ENCODE measurements around the gene ADAMTS3. TPM values are rescaled to one million over a fixed set of nuclear protein-coding genes. Genes with fewer than 3 reads are reported as not detected.

ADAMTS3 gene
- total and polyA plus RNA-seq, 2 of the 13 experiments (the other 11 are each of a cell fraction or from before 2014, with no cell fraction given): not detected

DNA sequence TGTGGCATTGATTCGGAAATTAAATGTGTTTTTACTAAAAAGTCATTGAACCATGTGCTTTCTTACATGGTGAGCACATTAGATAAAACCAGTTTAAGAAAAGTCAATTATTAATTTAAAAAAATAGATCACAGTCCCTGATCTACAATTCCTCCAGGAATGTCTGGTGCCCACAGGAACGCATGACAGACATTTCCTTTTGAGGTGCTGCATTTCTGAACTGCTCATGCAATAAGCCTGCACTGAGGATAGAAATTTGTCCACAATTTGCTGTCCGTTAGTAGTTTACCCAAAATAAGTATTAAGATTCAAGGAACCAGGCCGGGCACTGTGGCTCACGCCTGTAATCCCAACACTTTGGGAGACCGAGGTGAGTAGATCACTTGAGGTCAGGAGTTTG lies 8.2 kb upstream of the ADAMTS3 start (continued):
- TF ChIP-seq ZHX2 (IDR thresholded peaks at IDR 0.05; ENCODE audit: low read depth) (no peak), ZHX2 (CRISPR knock-in tag; IDR thresholded peaks at IDR 0.05; ENCODE audit: borderline replicate concordance) (no peak), TAF15 (IDR thresholded peaks at IDR 0.05; ENCODE audit: low read depth, low read length, poor library complexity, severe bottlenecking) (no peak)

DNA sequence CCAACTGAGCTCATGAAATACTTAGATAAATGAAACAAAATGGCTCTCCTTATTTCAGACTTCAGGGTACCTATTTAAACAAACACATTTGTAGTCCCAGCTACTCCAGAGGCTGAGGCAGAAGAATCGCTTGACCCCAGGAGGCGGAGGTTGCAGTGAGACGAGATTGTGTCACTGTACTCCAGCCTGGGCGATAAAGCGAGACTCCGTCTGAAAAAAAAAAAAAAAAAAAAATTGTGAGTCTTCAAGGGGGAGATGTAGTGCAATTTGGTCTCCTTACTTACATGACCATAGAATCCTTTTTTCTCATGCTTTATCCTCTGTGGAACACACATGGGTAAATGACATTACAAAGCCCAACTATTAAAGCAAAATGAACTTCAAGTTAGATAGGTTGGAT lies 2.3 kb upstream of the ADAMTS3 start:
- no peak for ATAC-seq
- BruUV-seq (replicated peaks): no TSS peak
- TF ChIP-seq ZNF335 (CRISPR knock-in tag; IDR thresholded peaks at IDR 0.05): no peak
- TF ChIP-seq, protein P1, sequence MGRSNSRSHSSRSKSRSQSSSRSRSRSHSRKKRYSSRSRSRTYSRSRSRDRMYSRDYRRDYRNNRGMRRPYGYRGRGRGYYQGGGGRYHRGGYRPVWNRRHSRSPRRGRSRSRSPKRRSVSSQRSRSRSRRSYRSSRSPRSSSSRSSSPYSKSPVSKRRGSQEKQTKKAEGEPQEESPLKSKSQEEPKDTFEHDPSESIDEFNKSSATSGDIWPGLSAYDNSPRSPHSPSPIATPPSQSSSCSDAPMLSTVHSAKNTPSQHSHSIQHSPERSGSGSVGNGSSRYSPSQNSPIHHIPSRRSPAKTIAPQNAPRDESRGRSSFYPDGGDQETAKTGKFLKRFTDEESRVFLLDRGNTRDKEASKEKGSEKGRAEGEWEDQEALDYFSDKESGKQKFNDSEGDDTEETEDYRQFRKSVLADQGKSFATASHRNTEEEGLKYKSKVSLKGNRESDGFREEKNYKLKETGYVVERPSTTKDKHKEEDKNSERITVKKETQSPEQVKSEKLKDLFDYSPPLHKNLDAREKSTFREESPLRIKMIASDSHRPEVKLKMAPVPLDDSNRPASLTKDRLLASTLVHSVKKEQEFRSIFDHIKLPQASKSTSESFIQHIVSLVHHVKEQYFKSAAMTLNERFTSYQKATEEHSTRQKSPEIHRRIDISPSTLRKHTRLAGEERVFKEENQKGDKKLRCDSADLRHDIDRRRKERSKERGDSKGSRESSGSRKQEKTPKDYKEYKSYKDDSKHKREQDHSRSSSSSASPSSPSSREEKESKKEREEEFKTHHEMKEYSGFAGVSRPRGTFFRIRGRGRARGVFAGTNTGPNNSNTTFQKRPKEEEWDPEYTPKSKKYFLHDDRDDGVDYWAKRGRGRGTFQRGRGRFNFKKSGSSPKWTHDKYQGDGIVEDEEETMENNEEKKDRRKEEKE (IDR thresholded peaks at IDR 0.05): no peak
- TF ChIP-seq, protein P2, sequence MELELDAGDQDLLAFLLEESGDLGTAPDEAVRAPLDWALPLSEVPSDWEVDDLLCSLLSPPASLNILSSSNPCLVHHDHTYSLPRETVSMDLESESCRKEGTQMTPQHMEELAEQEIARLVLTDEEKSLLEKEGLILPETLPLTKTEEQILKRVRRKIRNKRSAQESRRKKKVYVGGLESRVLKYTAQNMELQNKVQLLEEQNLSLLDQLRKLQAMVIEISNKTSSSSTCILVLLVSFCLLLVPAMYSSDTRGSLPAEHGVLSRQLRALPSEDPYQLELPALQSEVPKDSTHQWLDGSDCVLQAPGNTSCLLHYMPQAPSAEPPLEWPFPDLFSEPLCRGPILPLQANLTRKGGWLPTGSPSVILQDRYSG (CRISPR knock-in tag; IDR thresholded peaks at IDR 0.05): no peak
- no peak for TF ChIP-seq ZBTB7B (CRISPR knock-in tag; IDR thresholded peaks at IDR 0.05)
- TF ChIP-seq ZNF879 (CRISPR knock-in tag; IDR thresholded peaks at IDR 0.05): no peak
- TF ChIP-seq ZNF251 (CRISPR knock-in tag; IDR thresholded peaks at IDR 0.05): no peak
- no peak for TF ChIP-seq ESRRA (CRISPR knock-in tag; IDR thresholded peaks at IDR 0.05; ENCODE audit: low read depth)
- no peak for TF ChIP-seq POLR2AphosphoS2 (IDR thresholded peaks at IDR 0.05; ENCODE audit: low read depth, low read length)
- TF ChIP-seq TAF15 (IDR thresholded peaks at IDR 0.05; ENCODE audit: low read depth, low read length, poor library complexity, severe bottlenecking): no peak

More for the DNA sequence above, 2.3 kb upstream of the ADAMTS3 start:
- in situ Hi-C loops (cut with HindIII; ENCODE audit: extremely low pct_ligation_motif_present, low pct_unique_long_range_greater_than_20kb) (no loop called here), intact Hi-C loops (cut with micrococcal nuclease; ENCODE audit: unreplicated experiment) (no loop called here)
- Histone ChIP-seq H3K27ac (ENCODE audit: extremely low read length, insufficient read depth, low read length) (no peak overlapping the region), H3K4me2 (ENCODE audit: low read depth, low read length) (no peak overlapping the region), H3K27me3 (ENCODE audit: control insufficient read depth in 1 of 2, insufficient read depth in 2 of 2, low read length in 2 of 2) (peaks cover 5 to 27% of the 10 kb centered on the region in 2 experiments), H3K36me3 (replicated peaks in 1 of 2; ENCODE audit: control insufficient read depth in 1 of 2, insufficient read depth in 2 of 2, low read length in 2 of 2) (no peaks in the 10 kb centered on the region), H3K79me2 (ENCODE audit: insufficient read depth, low read length) (no peaks in the 10 kb centered on the region), H4K20me1 (ENCODE audit: insufficient read depth, low read length) (no peaks in the 10 kb centered on the region), H3K9me3 (ENCODE audit: low read length) (no peaks in the 10 kb centered on the region), H3K4me1 (ENCODE audit: insufficient read depth, low read length) (peaks cover 16% of the 10 kb centered on the region), H2AFZ (ENCODE audit: low read length) (no peak overlapping the region), H3K4me3 (replicated peaks in 1 of 3; ENCODE audit: insufficient read depth in 1 of 3, low read depth in 2 of 3, low read length in 3 of 3) (no peak overlapping the region), H3K9ac (ENCODE audit: insufficient read depth, low read depth, low read length) (no peak overlapping the region)
- ChIA-PET POLR2A (no interaction called here), CTCF (ENCODE audit: low intra/inter-chr PET ratio, low total read pairs) (no interaction called here)
- DNase-seq (ENCODE audit: low spot score) (no peak), FAIRE-seq (no peak)
- WGBS (ENCODE audit: low lambda C conversion rate): 47% methylated on average over 6 of the region's 6 CpGs

Measured in HepG2 (cell line).